Measurements from ENCODE around the gene RRAD.
"Not testable (repeated sequence)": the region's sequence is repeated elsewhere in the genome, so short reads cannot be mapped to it uniquely, and the experiment has no call there.

The RRAD gene

DNA sequence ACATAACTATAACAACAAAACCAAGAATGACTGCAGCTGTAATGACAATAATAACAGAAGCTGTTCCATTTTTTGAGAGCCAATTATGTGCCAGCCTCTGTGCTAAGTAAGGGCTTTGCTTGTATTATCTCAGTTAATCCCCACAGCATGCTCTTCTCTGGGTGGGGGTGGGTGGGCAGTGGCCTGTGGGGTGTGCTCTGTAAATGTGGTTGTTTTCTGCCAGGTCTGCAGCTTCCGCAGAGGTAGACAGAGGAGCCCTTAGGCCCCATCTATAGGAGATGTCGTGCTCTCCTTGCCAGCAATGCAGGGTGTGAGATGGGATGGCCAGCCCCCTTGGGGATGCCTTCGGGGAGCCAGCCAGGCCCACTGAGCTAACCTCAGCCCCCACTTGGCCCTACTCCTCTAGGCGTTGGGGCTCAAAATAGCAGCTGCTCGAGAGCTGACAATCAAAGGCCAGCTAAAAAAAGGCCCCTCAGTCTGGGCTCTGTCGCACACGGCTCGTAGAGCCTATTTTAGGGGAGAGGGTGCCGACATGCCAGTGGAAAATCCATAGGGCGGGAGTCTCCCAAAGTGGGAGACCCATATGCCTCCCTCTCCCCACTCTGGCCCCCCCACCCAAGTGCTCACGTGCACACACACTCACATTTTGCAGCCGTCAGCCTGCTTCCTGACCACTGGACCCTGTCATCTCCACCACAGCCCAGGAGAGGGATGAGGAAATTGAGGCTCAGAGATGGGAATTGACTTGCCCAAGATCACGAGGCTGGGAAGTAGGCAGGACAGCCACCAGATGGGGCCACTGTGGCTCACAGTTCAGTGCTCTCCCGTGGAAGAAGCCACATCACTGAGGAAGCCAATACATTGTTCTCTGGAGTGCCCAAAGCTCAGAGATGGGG, 22.4 kb downstream of the RRAD start:
- DNase-seq: no peak
- Histone ChIP-seq H3K27ac (ENCODE audit: insufficient read depth, low read length, poor library complexity, severe bottlenecking) (no peak overlapping the region), H3K27me3 (replicated peaks; ENCODE audit: control insufficient read depth, insufficient read depth, low read length, poor library complexity, severe bottlenecking) (no peaks in the 10 kb centered on the region), H3K4me1 (ENCODE audit: control insufficient read depth, insufficient read depth, low read length, poor library complexity, severe bottlenecking) (no peaks in the 10 kb centered on the region), H3K9me3 (ENCODE audit: control insufficient read depth, low read length) (no peaks in the 10 kb centered on the region), H3K36me3 (ENCODE audit: control insufficient read depth, insufficient read depth, low read length) (no peaks in the 10 kb centered on the region), H3K4me3 (ENCODE audit: insufficient read depth, low read depth, low read length, poor library complexity, severe bottlenecking) (no peak overlapping the region)

DNA sequence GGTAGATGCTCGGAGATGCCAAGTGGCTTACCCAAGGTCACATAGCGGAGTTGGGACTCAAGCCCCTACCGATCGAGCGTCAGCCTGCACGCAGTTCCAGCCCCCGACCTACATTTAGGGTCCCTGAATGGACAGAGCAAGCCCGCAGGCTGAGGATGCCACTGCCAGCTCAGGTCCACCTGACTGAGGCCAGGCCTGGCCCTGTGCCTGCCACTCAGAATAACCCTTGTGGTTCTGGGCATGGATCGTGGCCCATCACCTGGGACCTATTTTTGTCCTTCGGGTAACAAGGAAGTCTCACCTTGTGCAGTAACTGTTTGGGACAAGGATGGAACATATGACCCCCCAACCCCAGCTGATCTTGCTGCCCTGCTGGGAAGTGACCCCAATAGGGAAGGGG, 23.7 kb downstream of the RRAD start:
- Histone ChIP-seq H3K4me1 (ENCODE audit: control insufficient read depth, insufficient read depth, low read length, poor library complexity, severe bottlenecking) (no peaks in the 10 kb centered on the region), H3K27ac (ENCODE audit: insufficient read depth, low read length, poor library complexity, severe bottlenecking) (no peak overlapping the region), H3K9me3 (ENCODE audit: control insufficient read depth, low read length) (no peaks in the 10 kb centered on the region), H3K36me3 (ENCODE audit: control insufficient read depth, insufficient read depth, low read length) (no peaks in the 10 kb centered on the region), H3K4me3 (ENCODE audit: insufficient read depth, low read depth, low read length, poor library complexity, severe bottlenecking) (no peak overlapping the region), H3K27me3 (replicated peaks; ENCODE audit: control insufficient read depth, insufficient read depth, low read length, poor library complexity, severe bottlenecking) (no peaks in the 10 kb centered on the region)
- no peak for DNase-seq

DNA sequence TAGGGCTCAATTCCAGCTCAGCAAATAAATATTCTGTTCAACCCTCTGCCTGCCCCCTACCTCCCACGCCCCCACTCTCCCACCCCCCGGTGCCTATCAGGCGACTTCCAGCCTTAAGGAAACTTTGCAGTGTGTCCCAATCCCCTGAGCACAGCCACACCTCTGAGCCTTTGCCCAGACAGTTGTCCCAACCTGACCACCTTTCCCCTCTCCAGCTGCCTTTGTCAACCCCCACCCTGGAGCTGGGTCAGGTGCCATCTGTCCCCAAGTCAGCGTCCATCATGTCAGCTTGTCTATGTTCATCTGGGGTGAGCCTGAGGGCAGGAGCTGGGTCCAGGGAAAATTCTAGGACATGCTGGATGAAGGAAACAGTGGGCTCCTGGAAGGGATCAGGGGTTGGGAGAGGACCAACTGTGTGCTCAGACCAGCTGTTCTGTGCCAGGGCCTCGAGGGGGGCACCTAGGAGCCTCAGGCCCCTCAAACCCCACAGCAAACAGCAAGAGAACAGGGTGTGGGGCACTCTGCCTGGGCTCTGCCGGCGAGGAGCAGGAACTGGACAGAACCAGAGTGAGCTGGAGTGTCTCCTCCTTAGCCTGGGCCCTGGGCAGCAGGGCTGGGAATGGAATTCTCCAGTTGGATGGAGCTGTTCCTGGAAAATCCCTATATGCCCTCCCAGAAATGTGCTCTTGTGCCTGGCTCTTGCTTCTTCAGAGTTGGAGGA, 24.5 kb downstream of the RRAD start:
- DNase-seq: no peak
- no peaks in the 10 kb centered on the region for H3K27me3 ChIP-seq (replicated peaks; ENCODE audit: control insufficient read depth, insufficient read depth, low read length, poor library complexity, severe bottlenecking)
- H3K9me3 ChIP-seq (ENCODE audit: control insufficient read depth, low read length): no peaks in the 10 kb centered on the region
- H3K27ac ChIP-seq (ENCODE audit: insufficient read depth, low read length, poor library complexity, severe bottlenecking): no peak overlapping the region
- no peak overlapping the region for H3K4me3 ChIP-seq (ENCODE audit: insufficient read depth, low read depth, low read length, poor library complexity, severe bottlenecking)
- H3K4me1 ChIP-seq (ENCODE audit: control insufficient read depth, insufficient read depth, low read length, poor library complexity, severe bottlenecking): no peaks in the 10 kb centered on the region
- H3K36me3 ChIP-seq (ENCODE audit: control insufficient read depth, insufficient read depth, low read length): no peaks in the 10 kb centered on the region

DNA sequence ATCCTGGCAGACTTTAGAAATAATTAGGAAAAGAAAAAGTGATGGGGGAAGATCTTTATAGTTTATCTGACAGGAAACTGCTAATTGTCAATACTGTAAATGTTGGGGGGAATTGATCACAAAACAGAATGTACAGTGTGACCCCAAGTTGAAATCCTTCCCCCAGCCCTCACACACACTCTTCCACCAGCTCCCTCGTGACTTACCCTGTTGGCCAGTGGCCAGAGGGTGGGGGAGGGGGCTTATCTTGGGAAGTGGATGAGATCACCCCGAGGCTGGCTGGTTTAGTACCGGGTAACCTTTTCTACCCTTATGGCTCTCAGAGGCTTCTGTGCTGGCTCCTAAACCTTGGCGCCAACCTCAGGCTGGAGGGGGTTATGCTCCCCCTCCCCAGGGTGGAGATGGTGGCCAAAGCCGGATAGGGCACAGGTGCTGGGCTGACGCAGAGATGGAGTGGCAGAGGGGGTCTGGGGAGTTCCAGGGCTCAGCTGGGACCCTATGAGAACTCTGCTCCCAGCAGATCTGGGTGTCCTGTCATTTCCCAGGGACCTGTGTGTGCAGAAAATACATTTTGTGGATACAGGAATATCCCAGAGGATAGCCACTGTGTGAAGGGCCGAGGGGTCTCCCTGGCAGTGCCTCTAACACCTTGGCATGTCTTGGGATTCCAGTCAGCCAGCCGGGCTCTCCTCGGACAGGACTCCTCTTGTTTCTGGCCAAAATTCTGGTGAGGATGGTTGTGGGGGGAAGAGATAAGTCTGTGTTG, 25.2 kb downstream of the RRAD start:
- Histone ChIP-seq H3K4me1 (ENCODE audit: control insufficient read depth, insufficient read depth, low read length, poor library complexity, severe bottlenecking) (no peaks in the 10 kb centered on the region), H3K27me3 (replicated peaks; ENCODE audit: control insufficient read depth, insufficient read depth, low read length, poor library complexity, severe bottlenecking) (no peaks in the 10 kb centered on the region), H3K27ac (ENCODE audit: insufficient read depth, low read length, poor library complexity, severe bottlenecking) (no peak overlapping the region), H3K9me3 (ENCODE audit: control insufficient read depth, low read length) (no peaks in the 10 kb centered on the region), H3K36me3 (ENCODE audit: control insufficient read depth, insufficient read depth, low read length) (no peaks in the 10 kb centered on the region), H3K4me3 (ENCODE audit: insufficient read depth, low read depth, low read length, poor library complexity, severe bottlenecking) (no peak overlapping the region)
- DNase-seq: no peak

DNA sequence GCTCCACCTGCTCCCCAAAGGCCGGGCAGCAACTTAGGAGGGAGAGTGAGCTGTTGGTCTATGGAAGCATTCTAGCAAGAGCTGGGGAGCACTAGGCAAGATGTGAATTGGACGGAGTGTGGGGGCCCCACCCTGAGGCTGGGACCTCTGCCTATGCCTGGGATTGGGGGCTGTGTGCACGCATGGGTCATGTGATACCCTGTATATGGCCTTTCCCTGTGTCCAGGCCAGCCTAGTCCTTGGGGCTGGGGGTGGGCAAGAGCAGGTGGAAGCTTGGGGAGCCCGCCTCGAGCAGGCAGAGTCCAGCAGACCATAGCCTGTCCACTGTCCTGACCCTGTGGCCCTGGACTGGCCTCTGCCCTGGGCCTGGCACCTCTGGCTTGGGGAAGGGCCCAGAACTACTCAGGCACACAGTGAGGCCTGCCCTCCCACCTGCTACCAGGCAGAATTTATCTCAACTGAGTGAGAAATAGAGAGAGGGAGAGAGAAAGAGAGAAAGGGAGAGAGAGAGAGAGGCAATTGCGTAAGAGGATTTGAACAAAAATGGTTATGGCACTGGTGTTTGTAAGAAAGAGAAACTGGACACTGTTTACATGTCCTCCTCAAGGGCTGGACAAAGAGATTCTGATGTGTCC, 25.9 kb downstream of the RRAD start:
- Histone ChIP-seq H3K27ac (ENCODE audit: insufficient read depth, low read length, poor library complexity, severe bottlenecking) (no peak overlapping the region), H3K9me3 (ENCODE audit: control insufficient read depth, low read length) (no peaks in the 10 kb centered on the region), H3K4me1 (ENCODE audit: control insufficient read depth, insufficient read depth, low read length, poor library complexity, severe bottlenecking) (no peaks in the 10 kb centered on the region), H3K36me3 (ENCODE audit: control insufficient read depth, insufficient read depth, low read length) (no peaks in the 10 kb centered on the region), H3K27me3 (replicated peaks; ENCODE audit: control insufficient read depth, insufficient read depth, low read length, poor library complexity, severe bottlenecking) (no peaks in the 10 kb centered on the region), H3K4me3 (ENCODE audit: insufficient read depth, low read depth, low read length, poor library complexity, severe bottlenecking) (no peak overlapping the region)
- no peak for DNase-seq

DNA sequence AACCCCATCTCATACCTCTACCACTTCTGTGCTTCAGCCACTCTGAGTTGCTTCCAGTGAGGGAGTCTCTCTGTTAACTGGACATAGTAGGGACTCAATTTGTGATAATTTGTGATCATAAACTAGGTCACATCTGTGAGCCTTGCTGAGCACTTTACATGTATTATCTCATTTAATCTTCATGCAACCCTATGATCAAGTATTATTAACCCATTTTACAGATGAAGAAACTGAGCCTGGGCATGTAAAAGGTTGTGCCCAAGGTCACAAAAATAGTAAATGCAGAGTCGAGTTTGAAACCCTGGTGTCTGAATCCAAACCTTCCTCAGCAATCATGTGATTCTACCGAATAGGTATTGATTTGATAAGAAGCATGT, 26.4 kb downstream of the RRAD start:
- Histone ChIP-seq H3K27ac (ENCODE audit: insufficient read depth, low read length, poor library complexity, severe bottlenecking) (no peak overlapping the region), H3K27me3 (replicated peaks; ENCODE audit: control insufficient read depth, insufficient read depth, low read length, poor library complexity, severe bottlenecking) (no peaks in the 10 kb centered on the region), H3K9me3 (ENCODE audit: control insufficient read depth, low read length) (no peaks in the 10 kb centered on the region)

DNA sequence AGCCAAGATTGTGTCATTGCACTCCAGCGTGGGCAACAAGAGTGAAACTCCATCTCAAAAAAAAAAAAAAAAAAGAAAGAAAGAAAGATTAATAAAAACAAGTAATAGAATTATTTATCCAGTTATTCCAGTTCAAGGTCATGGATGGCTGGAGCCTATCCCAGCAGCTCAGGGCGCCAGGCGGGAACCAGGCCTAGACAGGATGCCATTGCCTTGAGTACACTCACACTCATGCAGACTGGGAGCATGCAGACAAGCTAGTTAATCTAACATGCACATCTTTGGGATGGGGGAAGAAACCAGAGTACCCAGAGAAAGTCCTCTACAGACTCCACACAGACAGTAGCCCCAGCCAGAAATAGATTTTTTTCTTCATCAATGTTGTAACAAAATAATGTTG, 27.1 kb downstream of the RRAD start:
- H3K27ac ChIP-seq (ENCODE audit: insufficient read depth, low read length, poor library complexity, severe bottlenecking): no peak overlapping the region
- H3K4me3 ChIP-seq (ENCODE audit: insufficient read depth, low read depth, low read length, poor library complexity, severe bottlenecking): no peak overlapping the region
- no peaks in the 10 kb centered on the region for H3K27me3 ChIP-seq (replicated peaks; ENCODE audit: control insufficient read depth, insufficient read depth, low read length, poor library complexity, severe bottlenecking)
- no peaks in the 10 kb centered on the region for H3K9me3 ChIP-seq (ENCODE audit: control insufficient read depth, low read length)
- H3K4me1 ChIP-seq (ENCODE audit: control insufficient read depth, insufficient read depth, low read length, poor library complexity, severe bottlenecking): no peaks in the 10 kb centered on the region
- no peaks in the 10 kb centered on the region for H3K36me3 ChIP-seq (ENCODE audit: control insufficient read depth, insufficient read depth, low read length)
- DNase-seq: no peak

More for the DNA sequence above, 26.4 kb downstream of the RRAD start:
- no peaks in the 10 kb centered on the region for H3K4me1 ChIP-seq (ENCODE audit: control insufficient read depth, insufficient read depth, low read length, poor library complexity, severe bottlenecking)
- H3K4me3 ChIP-seq (ENCODE audit: insufficient read depth, low read depth, low read length, poor library complexity, severe bottlenecking): no peak overlapping the region
- no peaks in the 10 kb centered on the region for H3K36me3 ChIP-seq (ENCODE audit: control insufficient read depth, insufficient read depth, low read length)
- no peak for DNase-seq

DNA sequence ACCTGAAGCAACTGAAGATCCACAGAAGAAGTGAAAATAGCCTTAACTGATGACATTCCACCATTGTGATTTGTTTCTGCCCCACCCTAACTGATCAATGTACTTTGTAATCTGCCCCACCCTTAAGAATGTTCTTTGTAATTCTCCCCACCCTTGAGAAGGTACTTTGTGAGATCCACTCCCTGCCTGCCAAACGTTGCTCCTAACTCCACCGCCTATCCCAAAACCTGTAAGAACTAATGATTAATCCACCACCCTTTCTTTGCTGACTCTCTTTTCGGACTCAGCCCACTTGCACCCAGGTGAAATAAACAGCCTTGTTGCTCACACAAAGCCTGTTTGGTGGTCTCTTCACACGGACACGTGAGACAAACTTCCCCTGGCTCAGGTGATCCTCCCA, 28.7 kb downstream of the RRAD start:
- H3K4me1 ChIP-seq (ENCODE audit: control insufficient read depth, insufficient read depth, low read length, poor library complexity, severe bottlenecking); H3K36me3 ChIP-seq (ENCODE audit: control insufficient read depth, insufficient read depth, low read length); H3K27ac ChIP-seq (ENCODE audit: insufficient read depth, low read length, poor library complexity, severe bottlenecking); H3K4me3 ChIP-seq (ENCODE audit: insufficient read depth, low read depth, low read length, poor library complexity, severe bottlenecking); DNase-seq; H3K27me3 ChIP-seq (replicated peaks; ENCODE audit: control insufficient read depth, insufficient read depth, low read length, poor library complexity, severe bottlenecking); H3K9me3 ChIP-seq (ENCODE audit: control insufficient read depth, low read length): not testable (repeated sequence)

DNA sequence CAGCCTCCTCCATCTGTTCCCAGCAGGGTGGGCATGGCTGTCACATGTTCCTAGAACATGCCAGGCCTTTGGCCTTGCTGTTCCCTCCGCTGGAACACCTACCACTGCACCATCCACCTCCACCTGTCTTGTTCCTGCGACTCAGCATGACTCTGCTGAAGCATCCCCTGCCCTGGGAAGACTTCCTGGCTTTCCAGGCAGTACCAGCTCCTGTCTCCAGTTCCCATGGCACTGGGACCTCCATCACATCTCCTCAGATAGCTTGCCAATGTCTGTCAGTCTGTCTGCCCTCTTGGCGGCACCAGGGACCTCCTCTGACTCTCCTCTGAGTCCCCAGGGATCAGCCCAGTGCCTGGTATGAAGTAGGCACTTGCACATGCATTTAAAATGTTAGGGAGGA, 29.3 kb downstream of the RRAD start:
- Histone ChIP-seq H3K27me3 (replicated peaks; ENCODE audit: control insufficient read depth, insufficient read depth, low read length, poor library complexity, severe bottlenecking) (no peaks in the 10 kb centered on the region), H3K4me3 (ENCODE audit: insufficient read depth, low read depth, low read length, poor library complexity, severe bottlenecking) (no peak overlapping the region), H3K27ac (ENCODE audit: insufficient read depth, low read length, poor library complexity, severe bottlenecking) (no peak overlapping the region), H3K36me3 (ENCODE audit: control insufficient read depth, insufficient read depth, low read length) (no peaks in the 10 kb centered on the region), H3K4me1 (ENCODE audit: control insufficient read depth, insufficient read depth, low read length, poor library complexity, severe bottlenecking) (no peaks in the 10 kb centered on the region), H3K9me3 (ENCODE audit: control insufficient read depth, low read length) (no peaks in the 10 kb centered on the region)
- no peak for DNase-seq

Measured in effector memory CD4-positive, alpha-beta T cell (primary cell).